K562 (cell line): ENCODE measurements around the gene TMEM87B. TPM values are rescaled to one million over a fixed set of nuclear protein-coding genes. Genes with fewer than 3 reads are reported as not detected.

Source experiments
- ATAC-seq: fragments of 200-7000 bp; cut with Tn5 transposase; 3 replicates; pipeline ENCODE4 v1.9.1; 2020; ENCODE audit warnings: moderate library complexity
- BruUV-seq: library from RNA; stranded (reverse); fragments of 400-500 nt; replicated peaks from 2 replicates; lab custom pipeline; 2021; lab: Mats Ljungman, UMichigan
- CTCF ChIA-PET: fragments of 300-600 bp; formaldehyde crosslinking; extraction: SDS; loops from one replicate; lab custom pipeline; 2021; ENCODE audit warnings: low intra/inter-chr PET ratio; lab: Yijun Ruan, JAX
- POLR2A ChIA-PET: fragments of 300-600, 350-650 bp; sonication (Branson Sonifier 250); formaldehyde crosslinking; extraction: SDS; loops from one replicate; lab custom pipeline; 2021; ENCODE audit warnings: antibody characterized with exemption, inconsistent platforms; lab: Yijun Ruan, JAX
- DNase-seq, 4 experiments: peaks; one replicate each; pipeline versions ENCODE4 v3.0.0 to v3.0.0-alpha.2; 2011 to 2018; ENCODE audit warnings: low spot score in 3 of 4, mixed read lengths in 3 of 4; ENCODE audit errors: extremely low read depth in 1 of 4
- FAIRE-seq: peaks from 2 replicates; lab custom pipeline; 2011; peaks lifted over from hg19 to GRCh38; lab: Jason Lieb, UNC
- H2AFZ ChIP-seq: 2 replicates; pipeline ENCODE4 v1.6.0; 2011; ENCODE audit warnings: low read depth, low read length, control low read depth, inconsistent platforms
- H3K27ac ChIP-seq: fragments of 200-600 bp; 3 replicates; pipeline ENCODE4 v1.8.0; 2011; ENCODE audit warnings: low read depth, mild to moderate bottlenecking, control low read depth, inconsistent platforms, low read length, moderate library complexity, mixed read lengths; ENCODE audit errors: extremely low read depth
- H3K27me3 ChIP-seq, 2 experiments: fragments of 300-600 bp in 1 of 2; 2 replicates in 1 of 2; 3 replicates in 1 of 2; pipeline versions ENCODE4 v1.6.0 to v1.8.0; 2011; ENCODE audit warnings: inconsistent platforms in 2 of 2, low read length in 2 of 2, mild to moderate bottlenecking in 1 of 2, mixed read lengths in 1 of 2, moderate library complexity in 1 of 2; ENCODE audit not compliant: control insufficient read depth in 2 of 2, insufficient read depth in 2 of 2
- H3K36me3 ChIP-seq: fragments of 300-600 bp; 3 replicates; pipeline ENCODE4 v1.8.0; 2011; ENCODE audit warnings: mild to moderate bottlenecking, low read length, inconsistent platforms; ENCODE audit not compliant: control insufficient read depth, insufficient read depth
- H3K4me1 ChIP-seq, 2 experiments: fragments of 200-600 bp in 1 of 2; replicated peaks in 1 of 2; 2 replicates in 1 of 2; 3 replicates in 1 of 2; pipeline versions ENCODE4 v1.5.1 to v1.8.0; 2011; ENCODE audit warnings: inconsistent platforms in 2 of 2, low read length in 2 of 2, mild to moderate bottlenecking in 1 of 2, mixed read lengths in 1 of 2, moderate library complexity in 1 of 2; ENCODE audit not compliant: control insufficient read depth in 2 of 2, insufficient read depth in 2 of 2
- H3K4me2 ChIP-seq: 2 replicates; pipeline ENCODE4 v1.6.1; 2011; ENCODE audit warnings: low read length, control low read depth, inconsistent platforms, mixed read lengths; ENCODE audit not compliant: insufficient read depth
- H3K4me3 ChIP-seq: fragments of 200-600 bp; sonication (generic), shearing (Covaris generic); 2 replicates; pipeline ENCODE4 v1.5.1; 2016; ENCODE audit warnings: control low read depth, inconsistent platforms
- H3K79me2 ChIP-seq: fragments of 200-600 bp; 3 replicates; pipeline ENCODE4 v1.8.0; 2011; ENCODE audit warnings: low read length, inconsistent platforms; ENCODE audit not compliant: control insufficient read depth, insufficient read depth
- H3K9ac ChIP-seq, 2 experiments: 2 replicates each; pipeline versions ENCODE4 v1.6.0 to v1.6.1; 2011; ENCODE audit warnings: low read depth in 2 of 2, low read length in 2 of 2, control low read depth in 1 of 2, inconsistent platforms in 1 of 2, mild to moderate bottlenecking in 1 of 2, mixed read lengths in 1 of 2; ENCODE audit not compliant: insufficient read depth in 1 of 2
- H3K9me1 ChIP-seq: one replicate; pipeline ENCODE4 v1.6.0; 2011; ENCODE audit warnings: inconsistent platforms, mild to moderate bottlenecking, low read length, moderate library complexity; ENCODE audit not compliant: control insufficient read depth, insufficient read depth
- H3K9me3 ChIP-seq: replicated peaks from 2 replicates; pipeline ENCODE4 v1.5.1; 2011; ENCODE audit warnings: low read depth, low read length, inconsistent platforms; ENCODE audit not compliant: control insufficient read depth, insufficient read depth
- H4K20me1 ChIP-seq: replicated peaks from 2 replicates; pipeline ENCODE4 v1.6.1; 2011; ENCODE audit warnings: low read length, inconsistent platforms, mixed read lengths; ENCODE audit not compliant: control insufficient read depth, insufficient read depth
- GTF3C2 ChIP-seq: IDR thresholded peaks from 3 replicates; pipeline ENCODE4 v1.6.1; 2011; ENCODE audit warnings: borderline replicate concordance, mild to moderate bottlenecking, moderate library complexity; ENCODE audit not compliant: insufficient read length; ENCODE audit errors: extremely low read depth
- KDM2B ChIP-seq: fragments of 250-450 bp; sonication (Bioruptor Pico); IDR thresholded peaks from 2 replicates; pipeline ENCODE4 v1.8.0; 2021; ENCODE audit warnings: mild to moderate bottlenecking, moderate library complexity
- RAD51 ChIP-seq: fragments of 450-650 bp; IDR thresholded peaks from 2 replicates; pipeline ENCODE4 v1.7.1; 2016; ENCODE audit warnings: low read depth, mild to moderate bottlenecking, borderline replicate concordance
- SIX5 ChIP-seq, 2 experiments: IDR thresholded peaks; 2 replicates each; pipeline ENCODE4 v1.6.1; 2011; ENCODE audit warnings: low read length in 2 of 2, borderline replicate concordance in 1 of 2, low read depth in 1 of 2, mild to moderate bottlenecking in 1 of 2, moderate library complexity in 1 of 2; ENCODE audit not compliant: insufficient read depth in 1 of 2
- TARDBP ChIP-seq: fragments of 450-650 bp; IDR thresholded peaks from 2 replicates; pipeline ENCODE4 v1.6.1; 2016
- WGBS: fragments of 100-300 bp; shearing (Covaris generic); methylation state at CpG from one replicate; pipeline ENCODE4 v1.1.6; 2016; ENCODE audit warnings: low coverage, mixed read lengths; ENCODE audit not compliant: insufficient coverage; ENCODE audit errors: missing lambda C conversion rate; 5-methylcytosine and 5-hydroxymethylcytosine counted together
- in situ Hi-C: fragments of 300-500 bp; cut with MboI; formaldehyde crosslinking; loops from 4 replicates; pipeline ENCODE4 v1.15.0; 2018; ENCODE audit warnings: inconsistent platforms, mixed read lengths
- intact Hi-C: fragments of 100-400 bp; cut with micrococcal nuclease; formaldehyde crosslinking; loops from 2 replicates; pipeline ENCODE4 v1.14.2; 2022
- polyA plus RNA-seq, 8 experiments: library from polyadenylated mRNA; depleted of rRNA in 4 of 8; stranded (reverse) in 5 of 8; unstranded in 3 of 8; fragments of >200 nt; fragmentation: Nextera tagmentation in 2 of 8; fragmentation: Illumina TruSeq in 1 of 8; extraction: Ambion mirVana in 2 of 8; extraction: Trizol in 1 of 8; gene quantifications; 2 replicates each; pipeline versions ENCODE4 v1.2.1 to v1.2.3, GENCODE V29; 2011 to 2014; ENCODE audit warnings: inconsistent platforms in 1 of 8, missing spikeins in 1 of 8
- total RNA-seq, 7 experiments: library from RNA; depleted of rRNA in 6 of 7; stranded (reverse); fragments of >200 nt in 6 of 7; fragmentation: Illumina TruSeq in 2 of 7; extraction: Trizol in 2 of 7; gene quantifications; 2 replicates each; pipeline versions ENCODE4 v1.2.1 to v1.2.3, GENCODE V29; 2011 to 2021; ENCODE audit warnings: low replicate concordance in 1 of 7

The TMEM87B gene
- total and polyA plus RNA-seq, 9 of the 15 experiments (the other 6 are each of a cell fraction or from before 2014, with no cell fraction given) = 3.7 to 17.1 (median 11.0) TPM

- H4K20me1 ChIP-seq = no peaks in the 10 kb centered on the region
- H3K9ac ChIP-seq = no peak overlapping the region
- H2AFZ ChIP-seq = no peak overlapping the region
- H3K79me2 ChIP-seq = no peaks in the 10 kb centered on the region
- H3K4me1 ChIP-seq = peaks cover 0 to 7% of the 10 kb centered on the region in 2 experiments; a peak in 2 of 5 replicates
- in situ Hi-C loops (no loop called here), intact Hi-C loops (no loop called here)
- ChIA-PET POLR2A (no interaction called here), CTCF (no interaction called here)
- no peak overlapping the region for H3K4me2 ChIP-seq
- WGBS = 3% methylated on average over 11 of the region's 11 CpGs
- H3K9me3 ChIP-seq = no peaks in the 10 kb centered on the region
- BruUV-seq = no TSS peak
- H3K9me1 ChIP-seq = no peaks in the 10 kb centered on the region
- TF ChIP-seq GTF3C2 = no peak
- H3K36me3 ChIP-seq = no peaks in the 10 kb centered on the region
- DNase-seq (no peak), FAIRE-seq (no peak), ATAC-seq (no peak)
- no peak overlapping the region for H3K27ac ChIP-seq
- peaks cover 31 to 79% of the 10 kb centered on the region in 2 experiments for H3K27me3 ChIP-seq
- no peak overlapping the region for H3K4me3 ChIP-seq
Measured at GRCh38 chr2:112150851-112151250, 95.8 kb downstream of the TMEM87B start.

GRCh38 chr2:112151271-112151670 is 96.2 kb downstream of the TMEM87B start:
- ChIA-PET CTCF (no interaction called here), POLR2A (no interaction called here)
- ATAC-seq = no peak
- 4% methylated on average over 5 of the region's 5 CpGs for WGBS
- Histone ChIP-seq H3K36me3 (no peaks in the 10 kb centered on the region), H4K20me1 (no peaks in the 10 kb centered on the region), H3K4me1 (peaks cover 0 to 9% of the 10 kb centered on the region in 2 experiments; a peak in 3 of 5 replicates), H3K9ac (no peak overlapping the region; a peak in 1 of 4 replicates), H3K27me3 (peaks cover 31 to 80% of the 10 kb centered on the region in 2 experiments), H2AFZ (no peak overlapping the region), H3K4me3 (no peak overlapping the region), H3K9me1 (no peaks in the 10 kb centered on the region), H3K9me3 (no peaks in the 10 kb centered on the region), H3K27ac (no peak overlapping the region), H3K79me2 (no peaks in the 10 kb centered on the region), H3K4me2 (no peak overlapping the region)
- no peak for FAIRE-seq
- in situ Hi-C loops (no loop called here), intact Hi-C loops (no loop called here)
- no TSS peak for BruUV-seq
- no peak for DNase-seq
- TF ChIP-seq SIX5 (IDR thresholded peaks at IDR 0.05; ENCODE audit: borderline replicate concordance in 1 of 2, insufficient read depth in 1 of 2, low read depth in 1 of 2, low read length in 2 of 2) (no peak), TARDBP (no peak), RAD51 (no peak), KDM2B (CRISPR knock-in tag) (no peak)
